SJCRH30 (cell line): ENCODE data around the gene IRF8. TPM values are rescaled to one million over a fixed set of nuclear protein-coding genes. Genes with fewer than 3 reads are reported as not detected.

Source experiments
- total RNA-seq: library from RNA; depleted of rRNA; stranded (reverse); fragments of >200 nt; shearing (Covaris generic); gene quantifications from 2 replicates; pipeline ENCODE4 v1.2.3, GENCODE V29; 2014; rRNA removed

IRF8 gene
- total RNA-seq, 1 experiment from 2014 or later: not detected

Other genes with a start within 250 kb of the IRF8 start
- gene GINS2, start 210.2 kb upstream of the IRF8 start, total RNA-seq: 50.9 and 51.2 TPM in 2 replicates
- gene C16orf74, start 148.1 kb upstream of the IRF8 start, total RNA-seq: 0.84 and 1.1 TPM in 2 replicates
- gene EMC8, start 99.6 kb upstream of the IRF8 start, total RNA-seq: 26.2 and 29.6 TPM in 2 replicates
- gene COX4I1, start 99.5 kb upstream of the IRF8 start, total RNA-seq: 304 and 345 TPM in 2 replicates